Measurements from ENCODE around the gene THSD1.

- TF ChIP-seq REST (IDR thresholded peaks at IDR 0.05; ENCODE audit: insufficient read depth in 1 of 2, low read depth in 2 of 2, low read length in 2 of 2) (no peak), POLR2AphosphoS5 (IDR thresholded peaks at IDR 0.05; ENCODE audit: low read depth, low read length) (no peak), SIN3A (IDR thresholded peaks at IDR 0.05; ENCODE audit: borderline replicate concordance, insufficient read depth, low read length) (no peak), TAF1 (IDR thresholded peaks at IDR 0.05; ENCODE audit: borderline replicate concordance, insufficient read depth, low read length) (no peak), FOXP2 (optimal IDR thresholded peaks at IDR 0.05; ENCODE audit: borderline replicate concordance, extremely low read depth, extremely low read length, insufficient read depth) (no peak)
Measured at GRCh38 chr13:52374873-52375411, 31.0 kb downstream of the THSD1 start.

All from PFSK-1 (cell line).